Loucy (cell line): Measurements from ENCODE around the gene PLEKHD1.

Experiments used
- H2AFZ ChIP-seq: fragments of 200-600 bp; sonication (generic); 2 replicates; pipeline ENCODE4 v1.6.0; 2016; ENCODE audit warnings: antibody characterized with exemption, mild to moderate bottlenecking, low read length, moderate library complexity
- H3F3A ChIP-seq: fragments of 200-600 bp; 2 replicates; pipeline ENCODE4 v1.6.0; 2016; ENCODE audit warnings: antibody characterized with exemption, low read depth, mild to moderate bottlenecking
- H3K27me3 ChIP-seq: fragments of 200-600 bp; sonication (generic); 2 replicates; pipeline ENCODE4 v1.6.1; 2014; ENCODE audit warnings: low read length, mild to moderate bottlenecking; ENCODE audit not compliant: insufficient read depth, poor library complexity, severe bottlenecking
- H3K36me3 ChIP-seq: fragments of 200-600 bp; sonication (generic); 2 replicates; pipeline ENCODE4 v1.6.1; 2016; ENCODE audit warnings: low read length; ENCODE audit not compliant: insufficient read depth
- H3K4me1 ChIP-seq: fragments of 200-600 bp; sonication (generic); 2 replicates; pipeline ENCODE4 v1.5.1; 2014; ENCODE audit warnings: low read length, mild to moderate bottlenecking; ENCODE audit not compliant: insufficient read depth, poor library complexity, severe bottlenecking
- H3K4me2 ChIP-seq: fragments of 200-600 bp; sonication (generic); 2 replicates; pipeline ENCODE4 v1.6.0; 2014; ENCODE audit warnings: antibody characterized with exemption, low read length, low read depth, mild to moderate bottlenecking; ENCODE audit not compliant: poor library complexity, severe bottlenecking
- H3K4me3 ChIP-seq: fragments of 200-600 bp; sonication (generic); 2 replicates; pipeline ENCODE4 v1.5.1; 2014; ENCODE audit warnings: low read length, mild to moderate bottlenecking, mixed read lengths; ENCODE audit not compliant: poor library complexity, severe bottlenecking
- H3K79me2 ChIP-seq: fragments of 200-600 bp; sonication (generic); 2 replicates; pipeline ENCODE4 v1.6.1; 2014; ENCODE audit warnings: low read length; ENCODE audit not compliant: insufficient read depth
- H3K9ac ChIP-seq: fragments of 200-600 bp; sonication (generic); 2 replicates; pipeline ENCODE4 v1.6.0; 2014; ENCODE audit warnings: mild to moderate bottlenecking, low read depth, low read length, moderate library complexity; ENCODE audit not compliant: poor library complexity, severe bottlenecking
- H3K9me2 ChIP-seq: fragments of 200-600 bp; sonication (generic); replicated peaks from 2 replicates; pipeline ENCODE4 v1.6.1; 2016; ENCODE audit warnings: low read depth, low read length, mixed read lengths
- H3K9me3 ChIP-seq: fragments of 200-600 bp; sonication (generic); 2 replicates; pipeline ENCODE4 v1.6.1; 2014; ENCODE audit warnings: mild to moderate bottlenecking, antibody characterized with exemption, low read length, low read depth; ENCODE audit not compliant: insufficient read depth
- H4K20me1 ChIP-seq: fragments of 200-600 bp; sonication (generic); 2 replicates; pipeline ENCODE4 v1.6.0; 2014; ENCODE audit warnings: antibody characterized with exemption, low read length, mild to moderate bottlenecking; ENCODE audit not compliant: insufficient read depth, poor library complexity, severe bottlenecking
- CTCF ChIP-seq: fragments of 200-600 bp; sonication (generic); conservative IDR thresholded peaks from 2 replicates; pipeline ENCODE4 v1.5.1; 2014; ENCODE audit warnings: mild to moderate bottlenecking, antibody characterized with exemption, low read length
- EZH2phosphoT487 ChIP-seq: fragments of 200-600 bp; IDR thresholded peaks from 2 replicates; pipeline ENCODE4 v1.6.1; 2018; ENCODE audit warnings: antibody characterized with exemption, mild to moderate bottlenecking, moderate library complexity, borderline replicate concordance

Gene PLEKHD1

DNA sequence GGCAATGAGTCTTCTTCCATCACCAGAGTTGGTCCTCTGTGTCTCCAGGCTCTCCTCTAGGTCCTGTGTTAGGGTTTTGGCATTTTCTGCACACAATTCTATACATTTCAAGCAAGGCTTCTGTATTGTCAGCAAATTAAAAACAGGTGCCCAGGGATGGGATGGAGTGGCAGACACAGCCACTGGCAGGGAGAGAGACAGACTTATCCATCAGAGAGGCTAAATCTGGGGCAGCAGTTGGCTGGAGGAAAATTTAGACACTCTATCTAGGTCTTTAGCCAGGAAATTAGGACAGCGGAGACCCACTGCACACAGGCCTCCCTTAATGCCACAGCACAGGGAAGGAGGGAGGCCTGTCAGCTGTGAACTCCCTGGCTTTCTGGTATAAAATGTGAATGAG is 20.2 kb downstream of the PLEKHD1 start:
- no peaks in the 10 kb centered on the region for H3F3A ChIP-seq
- H3K27me3 ChIP-seq: no peaks in the 10 kb centered on the region
- H3K4me3 ChIP-seq: no peak overlapping the region
- H3K9ac ChIP-seq: no peak overlapping the region
- H2AFZ ChIP-seq: no peak overlapping the region
- no peaks in the 10 kb centered on the region for H4K20me1 ChIP-seq
- H3K4me2 ChIP-seq: no peak overlapping the region
- TF ChIP-seq CTCF (no peak), EZH2phosphoT487 (no peak)
- H3K9me3 ChIP-seq: no peaks in the 10 kb centered on the region
- H3K36me3 ChIP-seq: no peaks in the 10 kb centered on the region
- H3K79me2 ChIP-seq: no peaks in the 10 kb centered on the region
- H3K9me2 ChIP-seq: no peaks in the 10 kb centered on the region
- H3K4me1 ChIP-seq: no peaks in the 10 kb centered on the region

- Histone ChIP-seq H3K27me3 (no peaks in the 10 kb centered on the region), H3K79me2 (no peaks in the 10 kb centered on the region), H3K4me1 (no peaks in the 10 kb centered on the region), H3K9ac (no peak overlapping the region), H3K36me3 (no peaks in the 10 kb centered on the region), H4K20me1 (no peaks in the 10 kb centered on the region), H3K4me2 (no peak overlapping the region), H3F3A (no peaks in the 10 kb centered on the region), H3K9me2 (no peaks in the 10 kb centered on the region), H3K4me3 (no peak overlapping the region), H2AFZ (peak overlapping the region; percentile 30; the same call in 1 of the 2 replicates), H3K9me3 (no peaks in the 10 kb centered on the region)
- TF ChIP-seq CTCF: no peak
- TF ChIP-seq EZH2phosphoT487: no peak
Observed at GRCh38 chr14:69505338-69506240, 21.1 kb downstream of the PLEKHD1 start.

GRCh38 chr14:69506241-69506595 is 21.7 kb downstream of the PLEKHD1 start:
- Histone ChIP-seq H3K9me3 (no peaks in the 10 kb centered on the region), H3K4me3 (no peak overlapping the region), H3K27me3 (no peaks in the 10 kb centered on the region), H3K9ac (no peak overlapping the region), H3K79me2 (no peaks in the 10 kb centered on the region), H4K20me1 (no peaks in the 10 kb centered on the region), H2AFZ (peak overlapping the region; percentile 30; the same call in 1 of the 2 replicates), H3K4me1 (no peaks in the 10 kb centered on the region), H3F3A (no peaks in the 10 kb centered on the region), H3K36me3 (no peaks in the 10 kb centered on the region), H3K9me2 (no peaks in the 10 kb centered on the region), H3K4me2 (no peak overlapping the region)
- TF ChIP-seq EZH2phosphoT487 (no peak), CTCF (no peak)
